Fibroblast of skin of scalp (primary cell): ENCODE measurements around the gene PLXNC1.

ENCODE experiments used
- DNase-seq: peaks from one replicate; pipeline ENCODE4 v3.0.0-alpha.2; 2013

The PLXNC1 gene

GRCh38 chr12:94135896-94136295 lies 12.5 kb upstream of the PLXNC1 start:
- DNase-seq, result no peak

- no peak for DNase-seq
These were observed 8.6 kb upstream of the PLXNC1 start for GRCh38 chr12:94139816-94140215.

- DNase-seq, result no peak
These were observed 7.8 kb upstream of the PLXNC1 start for GRCh38 chr12:94140556-94140955.

DNA sequence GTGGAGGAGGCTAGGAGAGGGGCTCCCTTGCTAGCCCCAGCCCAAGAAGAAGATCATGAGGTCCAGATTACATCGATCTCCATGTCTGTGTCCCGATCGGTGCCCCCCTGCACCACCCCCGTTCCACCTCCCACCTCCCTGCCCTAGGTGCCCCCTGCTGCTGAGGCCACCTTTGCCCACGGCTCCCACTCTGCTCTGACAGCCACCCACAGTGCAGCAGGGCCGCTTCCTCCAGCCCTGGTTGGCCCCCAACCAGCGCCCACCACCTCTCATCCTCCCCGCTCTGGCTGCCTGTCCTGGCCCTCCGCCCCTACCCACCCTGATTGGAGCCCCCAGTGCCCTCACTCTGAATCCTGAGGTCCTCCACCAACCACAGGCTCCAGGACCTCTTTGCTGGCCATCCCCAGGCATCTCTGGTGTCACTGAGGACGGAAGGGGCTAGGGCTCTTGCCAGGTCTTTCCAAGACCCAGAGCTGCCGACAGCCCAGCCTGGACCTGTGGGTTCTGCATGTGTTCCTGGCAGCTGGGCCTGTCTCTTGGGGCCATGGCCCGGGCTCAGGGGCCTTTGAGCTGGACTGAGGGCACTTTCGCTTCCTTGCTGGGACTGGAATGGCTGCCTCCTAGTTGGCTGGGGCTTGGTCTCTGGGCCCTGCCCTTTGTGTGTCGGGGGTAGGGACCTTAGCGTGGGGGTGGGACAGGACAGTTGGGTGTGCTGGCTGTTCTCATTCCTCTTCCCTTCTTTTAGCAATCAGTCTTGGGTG lies 7.2 kb upstream of the PLXNC1 start:
- no peak for DNase-seq

DNA sequence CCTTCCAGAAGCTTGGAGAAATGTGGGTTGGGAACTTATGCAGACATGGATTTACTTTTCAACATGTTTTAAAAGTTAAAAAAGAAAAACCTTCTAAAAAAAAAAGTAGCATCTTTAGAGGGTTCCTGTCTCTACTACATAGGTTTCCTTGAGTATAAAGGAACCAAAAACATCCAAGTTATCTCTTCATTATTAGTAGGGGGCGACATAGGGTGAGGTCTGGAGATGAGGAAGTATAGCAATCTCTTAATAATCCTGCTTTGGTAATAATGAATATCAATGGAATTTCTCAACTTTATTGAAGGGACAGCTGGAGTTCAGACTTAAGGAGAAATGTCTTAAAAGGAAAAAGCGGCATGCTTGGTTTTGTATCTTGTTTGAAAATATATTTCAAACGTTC lies 6.5 kb upstream of the PLXNC1 start:
- DNase-seq, result no peak

GRCh38 chr12:94143438-94143837 lies 4.9 kb upstream of the PLXNC1 start:
- no peak for DNase-seq

DNA sequence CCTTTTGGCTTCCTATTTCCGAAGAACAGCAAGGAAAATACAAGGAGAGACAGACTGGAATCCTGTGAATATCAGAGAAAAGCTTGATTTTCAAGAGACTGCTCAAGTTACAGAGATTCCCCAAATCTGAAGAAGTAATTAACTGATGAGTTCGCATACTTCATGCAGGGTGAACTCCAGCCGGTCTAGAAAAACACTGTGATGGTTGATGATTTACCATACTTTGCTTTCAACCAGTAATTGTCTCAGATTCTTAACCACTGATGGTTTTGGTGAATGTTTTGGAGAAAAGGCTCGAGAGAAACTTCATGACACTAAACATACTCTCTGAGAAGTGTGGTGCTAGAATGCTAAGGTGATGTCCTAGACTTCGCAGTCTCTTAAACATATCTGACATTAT lies 4.4 kb upstream of the PLXNC1 start:
- no peak for DNase-seq

DNA sequence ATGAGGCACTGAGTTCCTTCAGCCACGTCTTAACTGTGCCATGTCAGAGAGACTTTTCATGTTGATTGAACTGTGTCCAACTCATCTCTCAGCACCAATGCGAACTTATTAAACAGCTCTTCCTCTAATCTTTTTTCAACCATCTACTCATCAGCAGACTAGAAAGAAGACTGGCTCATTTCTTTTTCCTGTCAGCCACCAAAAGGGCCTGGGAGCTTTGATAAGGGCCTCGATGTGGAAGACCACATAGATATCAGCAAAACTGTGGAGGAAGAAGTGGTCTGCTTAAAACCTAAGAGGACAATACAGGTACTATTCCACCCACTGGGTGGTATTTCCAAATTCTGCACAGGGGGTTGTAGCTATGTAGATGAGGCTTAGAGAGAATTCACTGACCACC lies 3.6 kb upstream of the PLXNC1 start:
- DNase-seq, result no peak

GRCh38 chr12:94145191-94145983 lies 3.0 kb upstream of the PLXNC1 start:
- peak; percentile 75 for DNase-seq

- peak; percentile 23 for DNase-seq
These were observed 2.0 kb upstream of the PLXNC1 start for GRCh38 chr12:94146166-94146936.

- no peak for DNase-seq
These were observed 888 bp upstream of the PLXNC1 start for GRCh38 chr12:94147387-94147990.

DNA sequence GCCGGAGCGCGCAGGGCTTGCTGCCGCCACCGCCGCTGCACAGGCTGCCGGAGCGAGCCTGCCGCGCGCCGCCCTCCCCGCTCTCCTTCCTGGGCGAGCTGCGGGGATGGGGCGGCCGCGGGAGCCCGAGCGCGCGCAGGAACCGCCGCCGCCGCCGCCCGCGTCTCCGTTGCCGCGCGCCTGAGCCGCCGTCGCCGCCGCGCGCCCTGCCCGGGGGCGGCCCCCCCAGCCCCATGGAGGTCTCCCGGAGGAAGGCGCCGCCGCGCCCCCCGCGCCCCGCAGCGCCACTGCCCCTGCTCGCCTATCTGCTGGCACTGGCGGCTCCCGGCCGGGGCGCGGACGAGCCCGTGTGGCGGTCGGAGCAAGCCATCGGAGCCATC lies 352 bp downstream of the PLXNC1 start:
- DNase-seq, result no peak

DNA sequence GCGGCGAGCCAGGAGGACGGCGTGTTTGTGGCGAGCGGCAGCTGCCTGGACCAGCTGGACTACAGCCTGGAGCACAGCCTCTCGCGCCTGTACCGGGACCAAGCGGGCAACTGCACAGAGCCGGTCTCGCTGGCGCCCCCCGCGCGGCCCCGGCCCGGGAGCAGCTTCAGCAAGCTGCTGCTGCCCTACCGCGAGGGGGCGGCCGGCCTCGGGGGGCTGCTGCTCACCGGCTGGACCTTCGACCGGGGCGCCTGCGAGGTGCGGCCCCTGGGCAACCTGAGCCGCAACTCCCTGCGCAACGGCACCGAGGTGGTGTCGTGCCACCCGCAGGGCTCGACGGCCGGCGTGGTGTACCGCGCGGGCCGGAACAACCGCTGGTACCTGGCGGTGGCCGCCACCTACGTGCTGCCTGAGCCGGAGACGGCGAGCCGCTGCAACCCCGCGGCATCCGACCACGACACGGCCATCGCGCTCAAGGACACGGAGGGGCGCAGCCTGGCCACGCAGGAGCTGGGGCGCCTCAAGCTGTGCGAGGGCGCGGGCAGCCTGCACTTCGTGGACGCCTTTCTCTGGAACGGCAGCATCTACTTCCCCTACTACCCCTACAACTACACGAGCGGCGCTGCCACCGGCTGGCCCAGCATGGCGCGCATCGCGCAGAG lies 873 bp downstream of the PLXNC1 start:
- peak; percentile 62 for DNase-seq

DNA sequence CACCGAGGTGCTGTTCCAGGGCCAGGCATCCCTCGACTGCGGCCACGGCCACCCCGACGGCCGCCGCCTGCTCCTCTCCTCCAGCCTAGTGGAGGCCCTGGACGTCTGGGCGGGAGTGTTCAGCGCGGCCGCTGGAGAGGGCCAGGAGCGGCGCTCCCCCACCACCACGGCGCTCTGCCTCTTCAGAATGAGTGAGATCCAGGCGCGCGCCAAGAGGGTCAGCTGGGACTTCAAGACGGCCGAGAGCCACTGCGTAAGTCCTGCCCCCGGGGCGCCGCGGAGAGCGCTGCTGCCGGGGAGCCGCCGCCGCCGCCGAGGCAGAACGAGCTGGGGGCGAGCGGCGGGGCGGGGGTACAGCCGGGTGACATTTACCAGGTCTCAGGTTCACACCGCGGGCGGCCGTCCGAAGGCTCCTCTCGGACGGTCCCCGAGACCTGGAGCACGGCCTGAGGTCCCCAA lies 1.4 kb downstream of the PLXNC1 start:
- DNase-seq, result peak; percentile 54

- peak; percentile 18 for DNase-seq
These were observed 2.1 kb downstream of the PLXNC1 start for GRCh38 chr12:94150240-94151121.

DNA sequence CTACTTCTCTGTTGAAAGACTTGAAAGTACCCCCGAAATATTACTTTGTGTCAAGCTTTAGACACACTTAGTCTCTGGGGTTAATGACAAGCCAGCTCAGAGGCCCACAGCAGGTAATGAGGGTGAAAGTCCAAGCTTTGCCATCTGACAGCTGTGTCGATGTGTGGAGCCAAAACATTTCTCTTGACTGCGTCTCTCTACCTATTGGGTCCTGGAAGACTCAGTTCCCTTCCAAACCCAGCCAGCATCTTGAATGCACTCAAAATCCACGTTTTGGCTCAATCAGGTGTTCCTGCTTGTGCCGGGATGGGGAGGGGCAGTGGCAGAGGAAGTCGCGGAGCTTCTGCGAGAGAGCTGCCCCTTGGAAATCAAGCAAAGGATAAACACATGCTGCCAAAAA lies 3.2 kb downstream of the PLXNC1 start:
- DNase-seq, result no peak

DNA sequence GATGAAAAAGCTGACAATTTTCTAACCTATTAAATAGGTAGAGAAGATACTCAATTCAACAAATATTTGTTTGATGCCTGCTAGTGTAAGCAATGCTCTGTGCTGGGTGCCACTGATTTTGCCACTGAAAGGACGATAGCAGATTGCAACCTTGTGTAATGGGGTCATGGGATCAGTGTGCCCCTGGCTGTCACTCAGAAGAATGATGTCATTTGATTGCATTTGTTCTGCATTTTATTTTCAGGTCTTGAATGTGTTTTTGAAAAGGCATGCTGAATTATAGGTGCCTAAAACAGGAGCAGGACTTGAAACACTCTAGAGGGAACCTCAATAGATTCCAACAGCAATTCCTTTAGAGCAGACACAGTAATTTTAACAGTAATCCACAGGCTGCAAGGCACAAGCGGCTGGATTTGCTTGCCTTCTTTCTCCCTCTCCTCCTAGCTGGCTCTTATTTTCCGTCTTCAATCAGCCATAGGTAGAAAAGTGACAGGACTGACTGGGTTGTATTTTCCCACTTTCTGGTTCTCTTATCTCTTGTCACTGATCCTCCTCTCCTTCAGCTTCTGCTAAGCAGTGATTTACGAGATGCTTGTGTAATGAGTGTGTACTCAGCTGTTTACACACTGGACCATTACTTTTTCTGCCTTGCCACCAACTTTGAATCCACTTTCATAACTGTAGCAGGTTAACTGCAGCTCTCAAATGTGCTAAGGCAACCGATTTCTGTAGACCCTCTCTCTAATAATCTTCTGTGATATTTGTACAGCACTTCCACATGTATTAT lies 4.1 kb downstream of the PLXNC1 start:
- no peak for DNase-seq

DNA sequence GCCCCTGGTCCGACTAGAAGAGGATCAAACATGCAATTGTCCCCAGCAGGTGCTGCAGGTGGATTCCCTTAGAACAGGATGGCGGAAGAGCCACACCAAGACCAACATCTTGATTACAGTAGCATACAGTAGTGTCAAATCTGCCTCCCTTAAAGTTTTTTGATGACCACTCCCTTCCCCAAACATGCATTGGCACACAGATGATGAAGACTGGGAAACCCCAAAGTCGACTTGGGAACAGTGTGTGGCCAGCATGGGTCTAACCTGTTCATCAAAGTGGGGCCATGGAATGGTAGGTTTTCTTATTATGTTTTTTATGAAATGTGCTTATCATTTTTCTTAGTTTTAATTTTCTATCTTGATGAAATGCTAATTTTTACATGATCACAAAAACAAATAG lies 8.8 kb downstream of the PLXNC1 start:
- DNase-seq, result no peak

GRCh38 chr12:94157981-94158411 lies 9.6 kb downstream of the PLXNC1 start:
- no peak for DNase-seq

GRCh38 chr12:94158666-94159065 lies 10.3 kb downstream of the PLXNC1 start:
- DNase-seq, result no peak
